ENCODE data around the gene XIAP.

DNA sequence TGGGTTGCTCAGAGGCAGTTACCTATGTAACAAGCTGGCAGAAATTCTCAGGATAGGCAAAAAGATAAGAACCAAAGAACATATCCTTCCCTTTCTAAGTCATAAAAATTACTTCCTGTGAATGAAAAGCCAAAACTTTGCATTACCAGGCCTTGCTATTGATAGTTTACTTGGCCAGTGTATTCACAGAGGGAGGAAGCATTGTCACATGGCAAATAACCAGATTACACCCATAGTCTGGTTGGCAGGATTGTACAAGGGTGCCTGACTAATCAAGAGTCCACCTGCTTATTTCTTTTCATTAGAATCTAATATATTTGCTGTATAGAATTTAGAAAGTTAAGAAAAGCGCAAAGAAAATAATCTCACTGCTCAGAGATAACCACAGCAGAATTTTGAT lies 14.1 kb downstream of the XIAP start:
- TF ChIP-seq, protein P1, sequence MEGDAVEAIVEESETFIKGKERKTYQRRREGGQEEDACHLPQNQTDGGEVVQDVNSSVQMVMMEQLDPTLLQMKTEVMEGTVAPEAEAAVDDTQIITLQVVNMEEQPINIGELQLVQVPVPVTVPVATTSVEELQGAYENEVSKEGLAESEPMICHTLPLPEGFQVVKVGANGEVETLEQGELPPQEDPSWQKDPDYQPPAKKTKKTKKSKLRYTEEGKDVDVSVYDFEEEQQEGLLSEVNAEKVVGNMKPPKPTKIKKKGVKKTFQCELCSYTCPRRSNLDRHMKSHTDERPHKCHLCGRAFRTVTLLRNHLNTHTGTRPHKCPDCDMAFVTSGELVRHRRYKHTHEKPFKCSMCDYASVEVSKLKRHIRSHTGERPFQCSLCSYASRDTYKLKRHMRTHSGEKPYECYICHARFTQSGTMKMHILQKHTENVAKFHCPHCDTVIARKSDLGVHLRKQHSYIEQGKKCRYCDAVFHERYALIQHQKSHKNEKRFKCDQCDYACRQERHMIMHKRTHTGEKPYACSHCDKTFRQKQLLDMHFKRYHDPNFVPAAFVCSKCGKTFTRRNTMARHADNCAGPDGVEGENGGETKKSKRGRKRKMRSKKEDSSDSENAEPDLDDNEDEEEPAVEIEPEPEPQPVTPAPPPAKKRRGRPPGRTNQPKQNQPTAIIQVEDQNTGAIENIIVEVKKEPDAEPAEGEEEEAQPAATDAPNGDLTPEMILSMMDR (IDR thresholded peaks at IDR 0.05; ENCODE audit: poor library complexity), result no peak
- no peak for TF ChIP-seq EZH2 (IDR thresholded peaks at IDR 0.05; ENCODE audit: borderline replicate concordance)

Data from hepatocyte (in vitro differentiated cells).